ENCODE results near the gene TBX20.

Gene TBX20

GRCh38 chr7:35253710-35254495, at the start of gene TBX20:
TSS of gene TBX20 (minus strand) at chr7:35254100. CDS start at chr7:35253620, 480 bp downstream.
- peak in 1 of 3 donors; percentile 29 for DNase-seq (ENCODE audit: low read depth in 3 of 3)

GRCh38 chr7:35289376-35289775, 35.5 kb upstream of the TBX20 start:
- no peak for DNase-seq (ENCODE audit: low read depth in 3 of 3)

GRCh38 chr7:35286986-35287385, 33.1 kb upstream of the TBX20 start:
- DNase-seq (ENCODE audit: low read depth in 3 of 3), result no peak

GRCh38 chr7:35286422-35286821, 32.5 kb upstream of the TBX20 start:
- no peak for DNase-seq (ENCODE audit: low read depth in 3 of 3)

- DNase-seq (ENCODE audit: low read depth in 3 of 3), result no peak
These were observed 31.9 kb upstream of the TBX20 start for GRCh38 chr7:35285799-35286198.

- no peak for DNase-seq (ENCODE audit: low read depth in 3 of 3)
These were observed 27.0 kb upstream of the TBX20 start for GRCh38 chr7:35280902-35281301.

GRCh38 chr7:35277359-35277758, 23.5 kb upstream of the TBX20 start:
- DNase-seq (ENCODE audit: low read depth in 3 of 3), result no peak

- DNase-seq (ENCODE audit: low read depth in 3 of 3), result no peak
These were observed 18.3 kb upstream of the TBX20 start for GRCh38 chr7:35272246-35272645.

- DNase-seq (ENCODE audit: low read depth in 3 of 3), result no peak
These were observed 15.1 kb upstream of the TBX20 start for GRCh38 chr7:35268953-35269352.

GRCh38 chr7:35267411-35267810, 13.5 kb upstream of the TBX20 start:
- DNase-seq (ENCODE audit: low read depth in 3 of 3), result no peak

- no peak for DNase-seq (ENCODE audit: low read depth in 3 of 3)
These were observed 9.5 kb upstream of the TBX20 start for GRCh38 chr7:35263396-35263795.

- no peak for DNase-seq (ENCODE audit: low read depth in 3 of 3)
These were observed 7.8 kb upstream of the TBX20 start for GRCh38 chr7:35261476-35262285.

GRCh38 chr7:35261041-35261440, 7.1 kb upstream of the TBX20 start:
- DNase-seq (ENCODE audit: low read depth in 3 of 3), result no peak

- no peak for DNase-seq (ENCODE audit: low read depth in 3 of 3)
These were observed 6.3 kb upstream of the TBX20 start for GRCh38 chr7:35260246-35260645.

- DNase-seq (ENCODE audit: low read depth in 3 of 3), result no peak
These were observed 5.6 kb upstream of the TBX20 start for GRCh38 chr7:35259523-35259908.

GRCh38 chr7:35258868-35259522, 5.1 kb upstream of the TBX20 start:
- no peak for DNase-seq (ENCODE audit: low read depth in 3 of 3)

- no peak for DNase-seq (ENCODE audit: low read depth in 3 of 3)
These were observed 4.4 kb upstream of the TBX20 start for GRCh38 chr7:35258125-35258867.

- no peak for DNase-seq (ENCODE audit: low read depth in 3 of 3)
These were observed 3.6 kb upstream of the TBX20 start for GRCh38 chr7:35257251-35258124.

GRCh38 chr7:35256256-35257175, 2.6 kb upstream of the TBX20 start:
- no peak for DNase-seq (ENCODE audit: low read depth in 3 of 3)
